Prostate gland (tissue), 2 donors: ENCODE data around the gene C1orf21. TPM values are rescaled to one million over a fixed set of nuclear protein-coding genes. Genes with fewer than 3 reads are reported as not detected.

Experiments
- DNase-seq: peaks from one replicate; pipeline ENCODE4 v3.0.0-alpha.2; 2019; ENCODE audit warnings: low spot score
- H3K27ac ChIP-seq, 2 donors: fragments of 200-600 bp; sonication (generic); 2 replicates each; pipeline ENCODE4 v1.5.1; 2017 to 2019
- H3K27me3 ChIP-seq: fragments of 200-600 bp; sonication (generic); replicated peaks from 2 replicates; pipeline ENCODE4 v1.5.1; 2019; ENCODE audit not compliant: insufficient read depth
- H3K36me3 ChIP-seq, 2 donors: fragments of 200-600 bp; sonication (generic); 1 replicate in 1 of 2; 2 replicates in 1 of 2; pipeline versions ENCODE4 v1.5.1 to v1.8.1; 2017 to 2019
- H3K4me1 ChIP-seq: fragments of 200-600 bp; sonication (generic); replicated peaks from 2 replicates; pipeline ENCODE4 v1.5.1; 2019
- H3K4me3 ChIP-seq, 2 donors: fragments of 200-600 bp; sonication (generic); 2 replicates each; pipeline ENCODE4 v1.5.1; 2017 to 2019
- H3K9me3 ChIP-seq: fragments of 200-600 bp; sonication (generic); 2 replicates; pipeline ENCODE4 v1.5.1; 2017
- POLR2A ChIP-seq: fragments of 450-650 bp; IDR thresholded peaks from one replicate; pipeline ENCODE4 v1.6.1; 2016; ENCODE audit warnings: antibody characterized with exemption, mild to moderate bottlenecking
- POLR2AphosphoS5 ChIP-seq: sonication (generic); formaldehyde crosslinking; IDR thresholded peaks from one replicate; pipeline ENCODE4 v1.6.1; 2017; ENCODE audit warnings: antibody characterized with exemption
- WGBS: methylation state at CpG from one replicate; pipeline ENCODE4 v1.1.5; 2018; 5-methylcytosine and 5-hydroxymethylcytosine counted together
- intact Hi-C: fragments of 100-400 bp; cut with DNase I; formaldehyde crosslinking; loops from one replicate; pipeline ENCODE4 v1.14.2; 2022
- total RNA-seq, 2 donors: library from RNA; depleted of rRNA; stranded (reverse); fragments of >200 nt; gene quantifications; one replicate each; pipeline ENCODE4 v1.1.0, GENCODE V29; 2016
- TF ChIP-seq, protein P1 (sequence below), 4 experiments: fragments of 200-600 bp in 2 of 4; fragments of 450-650 bp in 2 of 4; sonication (generic) in 2 of 4; IDR thresholded peaks; 1 replicate in 3 of 4; 2 replicates in 1 of 4; pipeline ENCODE4 v1.5.1; 2016 to 2019; ENCODE audit warnings: antibody characterized with exemption in 4 of 4, mild to moderate bottlenecking in 2 of 4, moderate library complexity in 2 of 4

C1orf21 gene
- total RNA-seq, 2 donors from 2014 or later, result 28.8 to 79.3 TPM

DNA sequence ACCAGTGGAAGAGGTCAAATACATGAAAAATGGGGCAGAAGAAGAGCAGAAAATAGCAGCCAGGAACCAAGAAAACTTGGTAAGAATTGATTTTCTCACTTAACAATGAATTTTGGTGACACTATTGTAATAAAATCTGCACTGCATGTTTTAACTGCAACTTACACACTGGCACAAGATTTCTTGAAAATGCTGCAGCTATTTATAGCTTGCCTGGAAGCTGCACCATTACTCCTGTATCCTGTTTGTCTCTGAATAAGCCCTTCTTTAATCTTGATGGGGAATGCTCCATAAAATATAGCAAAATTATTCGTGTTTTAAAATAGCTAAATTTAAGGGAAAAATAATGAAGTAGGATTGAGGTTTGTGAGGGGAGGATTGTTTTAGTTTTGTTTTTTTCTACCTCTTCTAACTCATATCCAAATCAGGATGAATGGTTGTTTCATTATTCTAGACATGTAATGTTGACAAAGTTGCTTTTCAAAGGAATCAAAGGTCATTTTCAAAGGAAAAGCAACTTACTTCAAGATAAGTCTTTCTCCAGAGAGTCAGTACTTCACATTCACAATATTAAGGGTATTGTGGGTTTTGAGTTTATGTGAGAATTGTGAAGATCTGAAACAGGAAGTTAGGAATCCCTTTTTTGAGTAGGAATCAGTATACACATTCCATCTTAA is 120.9 kb downstream of the C1orf21 start:
- intact Hi-C loops, result no loop called here
- no peak for TF ChIP-seq POLR2A
- no peak for TF ChIP-seq POLR2AphosphoS5
- TF ChIP-seq, protein P1, sequence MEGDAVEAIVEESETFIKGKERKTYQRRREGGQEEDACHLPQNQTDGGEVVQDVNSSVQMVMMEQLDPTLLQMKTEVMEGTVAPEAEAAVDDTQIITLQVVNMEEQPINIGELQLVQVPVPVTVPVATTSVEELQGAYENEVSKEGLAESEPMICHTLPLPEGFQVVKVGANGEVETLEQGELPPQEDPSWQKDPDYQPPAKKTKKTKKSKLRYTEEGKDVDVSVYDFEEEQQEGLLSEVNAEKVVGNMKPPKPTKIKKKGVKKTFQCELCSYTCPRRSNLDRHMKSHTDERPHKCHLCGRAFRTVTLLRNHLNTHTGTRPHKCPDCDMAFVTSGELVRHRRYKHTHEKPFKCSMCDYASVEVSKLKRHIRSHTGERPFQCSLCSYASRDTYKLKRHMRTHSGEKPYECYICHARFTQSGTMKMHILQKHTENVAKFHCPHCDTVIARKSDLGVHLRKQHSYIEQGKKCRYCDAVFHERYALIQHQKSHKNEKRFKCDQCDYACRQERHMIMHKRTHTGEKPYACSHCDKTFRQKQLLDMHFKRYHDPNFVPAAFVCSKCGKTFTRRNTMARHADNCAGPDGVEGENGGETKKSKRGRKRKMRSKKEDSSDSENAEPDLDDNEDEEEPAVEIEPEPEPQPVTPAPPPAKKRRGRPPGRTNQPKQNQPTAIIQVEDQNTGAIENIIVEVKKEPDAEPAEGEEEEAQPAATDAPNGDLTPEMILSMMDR (IDR thresholded peaks at IDR 0.05), result no peak
- DNase-seq, result no peak
- Histone ChIP-seq H3K9me3 (no peaks in the 10 kb centered on the region), H3K4me3 (no peak overlapping the region), H3K27ac (peak overlapping the region in 1 of 2 donors; percentile 13), H3K36me3 (no peaks in the 10 kb centered on the region), H3K27me3 (no peaks in the 10 kb centered on the region), H3K4me1 (peaks cover 10% of the 10 kb centered on the region)
- WGBS, result 5% methylated on average over 1 of the region's 1 CpG

GRCh38 chr1:184509105-184509504 is 122.3 kb downstream of the C1orf21 start:
- TF ChIP-seq, protein P1 (IDR thresholded peaks at IDR 0.05), result no peak
- TF ChIP-seq POLR2A (no peak), POLR2AphosphoS5 (no peak)
- Histone ChIP-seq H3K27ac (no peak overlapping the region), H3K4me3 (no peak overlapping the region), H3K36me3 (no peaks in the 10 kb centered on the region), H3K4me1 (peaks cover 7% of the 10 kb centered on the region), H3K27me3 (no peaks in the 10 kb centered on the region), H3K9me3 (no peaks in the 10 kb centered on the region)
- intact Hi-C loops, result no loop called here
- 89% methylated on average over 2 of the region's 2 CpGs for whole genome bisulfite sequencing
- DNase-seq, result no peak

GRCh38 chr1:184510110-184510509 is 123.3 kb downstream of the C1orf21 start:
- WGBS, result 83% methylated on average over 3 of the region's 3 CpGs
- Histone ChIP-seq H3K4me1 (peaks cover 5% of the 10 kb centered on the region), H3K27me3 (no peaks in the 10 kb centered on the region), H3K9me3 (no peaks in the 10 kb centered on the region), H3K27ac (no peak overlapping the region), H3K36me3 (no peaks in the 10 kb centered on the region), H3K4me3 (no peak overlapping the region)
- TF ChIP-seq, protein P1 (IDR thresholded peaks at IDR 0.05), result no peak
- TF ChIP-seq POLR2A (no peak), POLR2AphosphoS5 (no peak)
- DNase-seq, result no peak
- intact Hi-C loops, result no loop called here

- H3K27me3 ChIP-seq, result no peaks in the 10 kb centered on the region
- H3K27ac ChIP-seq, result no peak overlapping the region
- intact Hi-C loops, result no loop called here
- H3K4me3 ChIP-seq, result no peak overlapping the region
- peaks cover 1% of the 10 kb centered on the region for H3K4me1 ChIP-seq
- no peaks in the 10 kb centered on the region for H3K9me3 ChIP-seq
- no peak for DNase-seq
- no peaks in the 10 kb centered on the region for H3K36me3 ChIP-seq
- WGBS, result 89% methylated on average over 8 of the region's 8 CpGs
- TF ChIP-seq, protein P1 (IDR thresholded peaks at IDR 0.05), result no peak
- no peak for TF ChIP-seq POLR2A
- TF ChIP-seq POLR2AphosphoS5, result no peak
Observed at GRCh38 chr1:184512724-184513123, 125.9 kb downstream of the C1orf21 start.

- Histone ChIP-seq H3K27ac (no peak overlapping the region), H3K27me3 (no peaks in the 10 kb centered on the region), H3K36me3 (no peaks in the 10 kb centered on the region), H3K4me3 (no peak overlapping the region), H3K9me3 (no peaks in the 10 kb centered on the region), H3K4me1 (no peaks in the 10 kb centered on the region)
- intact Hi-C loops, result no loop called here
- DNase-seq, result no peak
- WGBS, result 79% methylated on average over 3 of the region's 3 CpGs
- TF ChIP-seq, protein P1 (IDR thresholded peaks at IDR 0.05), result no peak
- TF ChIP-seq POLR2AphosphoS5, result no peak
- no peak for TF ChIP-seq POLR2A
Observed at GRCh38 chr1:184513421-184513820, 126.6 kb downstream of the C1orf21 start.
